Esophagus squamous epithelium (tissue), 4 donors: Measurements from ENCODE around the gene CATSPERZ.

Source experiments
- POLR2A ChIP-seq, 4 donors: fragments of 450-650 bp; IDR thresholded peaks; one replicate each; pipeline ENCODE4 v1.6.1; 2017; ENCODE audit warnings: antibody characterized with exemption in 4 of 4, mild to moderate bottlenecking in 4 of 4, moderate library complexity in 3 of 4
- TF ChIP-seq, protein P1 (sequence below), 6 experiments: fragments of 450-650 bp in 4 of 6; fragments of 200-600 bp in 2 of 6; sonication (generic) in 2 of 6; IDR thresholded peaks; one replicate each; pipeline ENCODE4 v1.5.1; 2016 to 2019; ENCODE audit warnings: antibody characterized with exemption in 6 of 6, mild to moderate bottlenecking in 4 of 6, moderate library complexity in 4 of 6

- peak in 3 of 4 donors; percentile 43 to 78 (median 76) for TF ChIP-seq POLR2A (IDR thresholded peaks at IDR 0.05)
- TF ChIP-seq, protein P1, sequence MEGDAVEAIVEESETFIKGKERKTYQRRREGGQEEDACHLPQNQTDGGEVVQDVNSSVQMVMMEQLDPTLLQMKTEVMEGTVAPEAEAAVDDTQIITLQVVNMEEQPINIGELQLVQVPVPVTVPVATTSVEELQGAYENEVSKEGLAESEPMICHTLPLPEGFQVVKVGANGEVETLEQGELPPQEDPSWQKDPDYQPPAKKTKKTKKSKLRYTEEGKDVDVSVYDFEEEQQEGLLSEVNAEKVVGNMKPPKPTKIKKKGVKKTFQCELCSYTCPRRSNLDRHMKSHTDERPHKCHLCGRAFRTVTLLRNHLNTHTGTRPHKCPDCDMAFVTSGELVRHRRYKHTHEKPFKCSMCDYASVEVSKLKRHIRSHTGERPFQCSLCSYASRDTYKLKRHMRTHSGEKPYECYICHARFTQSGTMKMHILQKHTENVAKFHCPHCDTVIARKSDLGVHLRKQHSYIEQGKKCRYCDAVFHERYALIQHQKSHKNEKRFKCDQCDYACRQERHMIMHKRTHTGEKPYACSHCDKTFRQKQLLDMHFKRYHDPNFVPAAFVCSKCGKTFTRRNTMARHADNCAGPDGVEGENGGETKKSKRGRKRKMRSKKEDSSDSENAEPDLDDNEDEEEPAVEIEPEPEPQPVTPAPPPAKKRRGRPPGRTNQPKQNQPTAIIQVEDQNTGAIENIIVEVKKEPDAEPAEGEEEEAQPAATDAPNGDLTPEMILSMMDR (IDR thresholded peaks at IDR 0.05) = no peak
Observed at GRCh38 chr11:64284048-64284961, 15.9 kb upstream of the CATSPERZ start, which contains the start of gene BAD.
